Left lung (tissue), 10 donors: ENCODE data around the gene CMTM2. TPM values are rescaled to one million over a fixed set of nuclear protein-coding genes. Genes with fewer than 3 reads are reported as not detected.

Experiments used
- ATAC-seq: fragments of 200-7000 bp; cut with Tn5 transposase; one replicate; pipeline ENCODE4 v1.9.1; 2020; ENCODE audit warnings: moderate library complexity
- DNase-seq, 4 donors: peaks; one replicate each; pipeline ENCODE4 v3.0.0-alpha.2; 2013 to 2020
- H3K27ac ChIP-seq, 2 donors: fragments of 200-600 bp; sonication (generic) in 1 of 2; one replicate each; pipeline versions ENCODE4 v1.5.0 to v1.8.0; 2020 to 2021
- H3K27me3 ChIP-seq, 2 donors: fragments of 200-600 bp; sonication (generic) in 1 of 2; one replicate each; pipeline versions ENCODE4 v1.5.0 to v1.8.0; 2020 to 2021
- H3K36me3 ChIP-seq, 2 donors: fragments of 200-600 bp; sonication (generic) in 1 of 2; one replicate each; pipeline versions ENCODE4 v1.5.0 to v1.8.0; 2020 to 2021
- H3K4me1 ChIP-seq, 2 donors: fragments of 200-600 bp; one replicate each; pipeline ENCODE4 v1.8.0; 2021
- H3K4me3 ChIP-seq, 2 donors: fragments of 200-600 bp; sonication (generic) in 1 of 2; one replicate each; pipeline versions ENCODE4 v1.5.0 to v1.8.0; 2020 to 2021; ENCODE audit warnings: mild to moderate bottlenecking in 1 of 2
- H3K9me3 ChIP-seq, 2 donors: fragments of 200-600 bp; sonication (generic) in 1 of 2; one replicate each; pipeline versions ENCODE4 v1.5.0 to v1.8.0; 2020 to 2021
- CTCF ChIP-seq, 2 donors: fragments of 200-600 bp; sonication (generic) in 1 of 2; IDR thresholded peaks; one replicate each; pipeline versions ENCODE4 v1.5.0 to v1.8.0; 2021; ENCODE audit warnings: antibody characterized with exemption in 2 of 2
- intact Hi-C, 2 donors: fragments of 100-400 bp; cut with DNase I; formaldehyde crosslinking; loops; one replicate each; pipeline versions ENCODE4 v1.11.2 to v1.14.2; 2022
- polyA plus RNA-seq, 6 donors: library from polyadenylated mRNA; unstranded; fragments of 120-200 nt; gene quantifications; one replicate each; pipeline ENCODE4 v1.2.1, GENCODE V29; 2013; ENCODE audit not compliant: insufficient read length in 6 of 6
- total RNA-seq, 2 donors: library from RNA; stranded (reverse); fragmentation: NEBNext Ultra II Directional; extraction: Animal tissue kit (Norgen Biotek cat#: 25700); gene quantifications; one replicate each; pipeline ENCODE4 v1.2.1, GENCODE V29; 2021
- donor health status: DM: no; HTN: yes; CAD: no.
- donor health status: DM: no; HTN: no; CAD: no.

CMTM2 gene
- total and polyA plus RNA-seq, 8 donors, result 0.52 to 5.4 (median 0.96) TPM

DNA sequence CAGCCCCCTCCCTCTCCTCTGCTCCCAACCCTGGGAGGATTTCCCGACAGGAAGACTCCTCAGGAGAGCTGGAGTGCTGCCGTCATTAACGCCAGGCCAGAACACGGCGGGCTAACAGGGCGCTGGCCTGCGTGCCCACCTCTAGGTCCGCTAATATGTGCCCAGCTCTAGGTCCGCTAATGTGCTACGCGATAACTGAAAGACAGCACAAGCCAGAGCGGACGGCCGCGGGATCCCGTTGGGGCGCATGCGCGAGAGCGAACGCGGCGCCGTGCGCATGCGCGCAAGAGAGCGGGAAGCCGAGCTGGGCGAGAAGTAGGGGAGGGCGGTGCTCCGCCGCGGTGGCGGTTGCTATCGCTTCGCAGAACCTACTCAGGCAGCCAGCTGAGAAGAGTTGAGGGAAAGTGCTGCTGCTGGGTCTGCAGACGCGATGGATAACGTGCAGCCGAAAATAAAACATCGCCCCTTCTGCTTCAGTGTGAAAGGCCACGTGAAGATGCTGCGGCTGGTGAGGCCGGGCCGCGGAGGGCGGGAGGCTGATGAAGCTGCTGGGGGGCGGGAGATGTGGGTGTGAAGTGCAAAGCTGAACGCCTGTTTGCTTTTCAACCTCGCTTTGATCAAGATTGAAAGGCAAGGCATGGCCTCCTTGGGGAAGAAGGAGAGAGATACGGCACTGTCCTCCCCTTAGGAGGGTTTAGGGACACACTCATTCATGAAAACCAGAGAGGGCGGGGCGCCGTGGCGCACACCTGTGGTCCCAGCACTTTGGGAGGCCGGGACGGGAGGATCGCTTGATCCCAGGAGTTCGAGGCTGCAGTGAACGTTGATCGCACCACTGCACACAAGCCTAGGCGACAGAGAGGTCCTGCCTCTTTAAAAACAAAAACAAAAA is 26.7 kb upstream of the CMTM2 start, which contains the start of gene CKLF:
Gene CKLF (plus strand): TSS at position 291 of the 892 bp plus-strand sequence. CDS start 140 bp downstream, at position 431.
- ATAC-seq, result peak; percentile 85
- peaks cover 24 to 90% of the 10 kb centered on the region in 2 donors for H3K4me1 ChIP-seq

DNA sequence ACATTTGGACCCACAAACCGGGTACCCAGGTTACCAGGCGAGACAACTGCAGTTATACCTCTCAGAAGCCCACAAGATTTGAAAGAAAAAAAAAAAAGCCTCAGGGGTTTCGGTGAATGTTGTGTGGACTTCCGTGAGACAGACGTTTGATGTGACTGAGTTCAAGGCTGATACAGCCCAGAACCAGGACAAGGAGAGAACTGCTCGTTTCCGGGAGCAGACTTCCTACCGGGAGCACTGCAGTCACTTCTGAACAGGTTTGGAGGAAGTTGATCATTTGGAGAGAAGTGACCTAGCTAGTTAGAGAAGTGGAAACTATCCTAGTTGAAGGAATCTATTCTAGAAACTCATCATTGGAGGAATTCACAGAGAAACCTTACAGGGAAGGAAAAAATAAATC is 26.0 kb upstream of the CMTM2 start:
- DNase-seq (peak in 1 of 4 donors; percentile 13), ATAC-seq (peak; percentile 2)
- TF ChIP-seq CTCF (IDR thresholded peaks at IDR 0.05), result no peak
- Histone ChIP-seq H3K36me3 (peaks cover 0 to 12% of the 10 kb centered on the region in 2 donors), H3K4me3 (peak overlapping the region; percentile 77 to 91), H3K9me3 (no peaks in the 10 kb centered on the region), H3K27me3 (no peaks in the 10 kb centered on the region), H3K27ac (peak overlapping the region; percentile 96 to 98), H3K4me1 (peaks cover 24 to 88% of the 10 kb centered on the region in 2 donors)
- intact Hi-C loops, result no loop called here

More for the DNA sequence above, 26.7 kb upstream of the CMTM2 start, which contains the start of gene CKLF:
- intact Hi-C loops, result no loop called here
- Histone ChIP-seq H3K27ac (peak within 1 kb of the TSS; percentile 96 to 98), H3K9me3 (no peaks in the 10 kb centered on the region), H3K4me3 (peak within 1 kb of the TSS; percentile 77 to 91), H3K27me3 (no peaks in the 10 kb centered on the region), H3K36me3 (peaks cover 0 to 7% of the 10 kb centered on the region in 2 donors)
- peak; percentile 88 to 97 (median 94) for DNase-seq
- no peak for TF ChIP-seq CTCF (IDR thresholded peaks at IDR 0.05)

- TF ChIP-seq CTCF (IDR thresholded peaks at IDR 0.05), result no peak
- peaks cover 0 to 20% of the 10 kb centered on the region in 2 donors for H3K36me3 ChIP-seq
- DNase-seq, result no peak
- ATAC-seq, result no peak
- H3K27me3 ChIP-seq, result no peaks in the 10 kb centered on the region
- intact Hi-C loops, result no loop called here
- H3K9me3 ChIP-seq, result no peaks in the 10 kb centered on the region
- H3K4me3 ChIP-seq, result peak overlapping the region in 1 of 2 donors; percentile 91
- H3K4me1 ChIP-seq, result peaks cover 24 to 82% of the 10 kb centered on the region in 2 donors
- peak overlapping the region in 1 of 2 donors; percentile 98 for H3K27ac ChIP-seq
These were observed 25.2 kb upstream of the CMTM2 start for GRCh38 chr16:66554021-66554420.

- H3K4me1 ChIP-seq, result peaks cover 24 to 77% of the 10 kb centered on the region in 2 donors
- ATAC-seq (no peak), DNase-seq (no peak)
- no peaks in the 10 kb centered on the region for H3K9me3 ChIP-seq
- H3K4me3 ChIP-seq, result peak overlapping the region in 1 of 2 donors; percentile 91
- no peaks in the 10 kb centered on the region for H3K27me3 ChIP-seq
- H3K36me3 ChIP-seq, result peaks cover 0 to 25% of the 10 kb centered on the region in 2 donors
- intact Hi-C loops, result no loop called here
- peak overlapping the region in 1 of 2 donors; percentile 98 for H3K27ac ChIP-seq
- TF ChIP-seq CTCF (IDR thresholded peaks at IDR 0.05), result no peak
These were observed 24.8 kb upstream of the CMTM2 start for GRCh38 chr16:66554495-66554894.

DNA sequence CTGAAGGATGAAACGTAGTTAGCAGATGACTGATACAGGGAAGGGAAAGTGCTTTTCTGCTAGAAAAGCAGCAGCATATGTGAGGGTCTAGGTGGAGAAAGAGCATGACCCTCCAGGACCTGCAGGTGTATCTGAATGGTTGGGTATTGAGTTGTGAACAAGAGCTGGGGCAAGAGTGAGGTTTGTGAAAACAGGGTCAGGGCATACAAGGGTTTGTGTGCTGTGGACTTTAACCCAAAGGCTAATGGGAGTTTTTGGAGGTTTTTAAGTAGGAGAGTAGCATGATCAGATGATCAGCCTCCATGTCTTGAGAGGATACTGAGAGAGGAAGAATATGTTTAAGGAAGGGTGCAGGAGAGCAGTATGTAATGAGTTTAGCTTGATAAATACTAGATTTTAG is 19.2 kb upstream of the CMTM2 start:
- no peaks in the 10 kb centered on the region for H3K27me3 ChIP-seq
- no peak overlapping the region for H3K4me3 ChIP-seq
- H3K4me1 ChIP-seq, result peaks cover 0 to 48% of the 10 kb centered on the region in 2 donors
- peaks cover 0 to 61% of the 10 kb centered on the region in 2 donors for H3K36me3 ChIP-seq
- no peaks in the 10 kb centered on the region for H3K9me3 ChIP-seq
- no peak for TF ChIP-seq CTCF (IDR thresholded peaks at IDR 0.05)
- no peak overlapping the region for H3K27ac ChIP-seq
- intact Hi-C loops, result no loop called here
- ATAC-seq (no peak), DNase-seq (no peak)
